ENCODE measurements around the gene LRRTM3.

LRRTM3 gene

GRCh38 chr10:66925896-66926715 is at the start of gene LRRTM3:
Gene LRRTM3, plus strand, starts transcription at chr10:66926036.
- peak; percentile 80 for TF ChIP-seq CTCF (IDR thresholded peaks at IDR 0.05; ENCODE audit: low read depth, low read length)
- H3K4me3 ChIP-seq (ENCODE audit: low read depth, low read length) = no peak within 1 kb of the TSS
- H3K27ac ChIP-seq = no peak within 1 kb of the TSS
- H3K36me3 ChIP-seq = no peaks in the 10 kb centered on the region
- no peaks in the 10 kb centered on the region for H3K9me3 ChIP-seq (ENCODE audit: severe bottlenecking)
- peak; percentile 69 for DNase-seq
- H3K27me3 ChIP-seq (ENCODE audit: insufficient read depth, low read depth, severe bottlenecking) = no peaks in the 10 kb centered on the region

- Histone ChIP-seq H3K27me3 (ENCODE audit: insufficient read depth, low read depth, severe bottlenecking) (no peaks in the 10 kb centered on the region), H3K27ac (no peak overlapping the region), H3K4me3 (ENCODE audit: low read depth, low read length) (no peak overlapping the region), H3K36me3 (no peaks in the 10 kb centered on the region), H3K9me3 (ENCODE audit: severe bottlenecking) (no peaks in the 10 kb centered on the region)
- DNase-seq = no peak
- TF ChIP-seq CTCF (IDR thresholded peaks at IDR 0.05; ENCODE audit: low read depth, low read length) = no peak
Observed at GRCh38 chr10:66877361-66877760, 48.5 kb upstream of the LRRTM3 start.

DNA sequence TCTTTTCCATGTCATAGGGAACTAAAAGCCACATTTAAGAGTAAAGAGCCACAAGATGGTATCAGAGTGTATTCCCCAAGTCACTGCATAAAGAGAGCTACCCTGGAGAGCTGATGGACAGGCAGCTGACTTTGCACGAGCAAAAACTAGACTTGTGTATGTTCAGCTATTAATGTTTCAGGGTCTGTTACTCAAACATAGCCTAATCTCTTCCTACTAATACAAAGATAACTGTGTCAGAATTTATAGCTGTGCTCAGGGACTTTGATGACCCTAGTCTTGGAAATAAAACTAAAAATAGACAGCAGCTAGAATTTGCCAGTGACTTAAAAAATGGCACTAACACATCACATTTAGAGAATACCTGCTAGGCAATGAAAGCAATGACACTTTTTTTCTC is 45.5 kb upstream of the LRRTM3 start:
- Histone ChIP-seq H3K27ac (no peak overlapping the region), H3K9me3 (ENCODE audit: severe bottlenecking) (no peaks in the 10 kb centered on the region), H3K27me3 (ENCODE audit: insufficient read depth, low read depth, severe bottlenecking) (no peaks in the 10 kb centered on the region), H3K4me3 (ENCODE audit: low read depth, low read length) (no peak overlapping the region), H3K36me3 (no peaks in the 10 kb centered on the region)
- TF ChIP-seq CTCF (IDR thresholded peaks at IDR 0.05; ENCODE audit: low read depth, low read length) = no peak
- DNase-seq = no peak

- H3K9me3 ChIP-seq (ENCODE audit: severe bottlenecking) = no peaks in the 10 kb centered on the region
- no peaks in the 10 kb centered on the region for H3K27me3 ChIP-seq (ENCODE audit: insufficient read depth, low read depth, severe bottlenecking)
- no peak overlapping the region for H3K4me3 ChIP-seq (ENCODE audit: low read depth, low read length)
- DNase-seq = no peak
- no peak for TF ChIP-seq CTCF (IDR thresholded peaks at IDR 0.05; ENCODE audit: low read depth, low read length)
- H3K36me3 ChIP-seq = no peaks in the 10 kb centered on the region
- H3K27ac ChIP-seq = no peak overlapping the region
Observed at GRCh38 chr10:66880826-66881225, 45.0 kb upstream of the LRRTM3 start.

DNA sequence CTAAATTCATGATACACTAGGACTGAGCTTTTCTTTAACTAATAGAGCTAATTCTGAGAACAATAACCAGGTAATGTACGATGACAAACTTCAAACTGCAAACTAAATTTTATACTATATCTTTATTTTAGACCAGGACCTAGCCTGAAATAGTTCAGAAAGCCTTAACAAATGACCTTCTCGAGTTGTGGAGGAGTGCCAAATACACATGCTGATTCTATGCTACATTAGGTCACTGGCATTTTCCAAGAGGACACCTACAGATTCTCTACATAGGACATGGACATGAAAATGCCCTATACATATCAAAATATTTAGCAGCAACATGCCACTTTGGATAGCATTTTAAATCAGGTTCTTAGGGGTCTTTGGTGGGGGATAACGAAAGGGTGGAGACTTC is 44.0 kb upstream of the LRRTM3 start:
- Histone ChIP-seq H3K27ac (no peak overlapping the region), H3K36me3 (no peaks in the 10 kb centered on the region), H3K27me3 (ENCODE audit: insufficient read depth, low read depth, severe bottlenecking) (no peaks in the 10 kb centered on the region), H3K4me3 (ENCODE audit: low read depth, low read length) (no peak overlapping the region), H3K9me3 (ENCODE audit: severe bottlenecking) (no peaks in the 10 kb centered on the region)
- no peak for DNase-seq
- TF ChIP-seq CTCF (IDR thresholded peaks at IDR 0.05; ENCODE audit: low read depth, low read length) = no peak

- no peaks in the 10 kb centered on the region for H3K36me3 ChIP-seq
- no peak for DNase-seq
- no peaks in the 10 kb centered on the region for H3K9me3 ChIP-seq (ENCODE audit: severe bottlenecking)
- H3K4me3 ChIP-seq (ENCODE audit: low read depth, low read length) = no peak overlapping the region
- no peaks in the 10 kb centered on the region for H3K27me3 ChIP-seq (ENCODE audit: insufficient read depth, low read depth, severe bottlenecking)
- no peak overlapping the region for H3K27ac ChIP-seq
- TF ChIP-seq CTCF (IDR thresholded peaks at IDR 0.05; ENCODE audit: low read depth, low read length) = no peak
Observed at GRCh38 chr10:66882271-66882670, 43.6 kb upstream of the LRRTM3 start.
